Endothelial cell of hepatic sinusoid (primary cell): ENCODE data around the gene PSD4.

Source experiments
- in situ Hi-C: cut with HindIII; loops from 2 replicates; pipeline ENCODE4 v1.10.0; 2017; ENCODE audit warnings: low sequenced_read_pairs

The PSD4 gene

DNA sequence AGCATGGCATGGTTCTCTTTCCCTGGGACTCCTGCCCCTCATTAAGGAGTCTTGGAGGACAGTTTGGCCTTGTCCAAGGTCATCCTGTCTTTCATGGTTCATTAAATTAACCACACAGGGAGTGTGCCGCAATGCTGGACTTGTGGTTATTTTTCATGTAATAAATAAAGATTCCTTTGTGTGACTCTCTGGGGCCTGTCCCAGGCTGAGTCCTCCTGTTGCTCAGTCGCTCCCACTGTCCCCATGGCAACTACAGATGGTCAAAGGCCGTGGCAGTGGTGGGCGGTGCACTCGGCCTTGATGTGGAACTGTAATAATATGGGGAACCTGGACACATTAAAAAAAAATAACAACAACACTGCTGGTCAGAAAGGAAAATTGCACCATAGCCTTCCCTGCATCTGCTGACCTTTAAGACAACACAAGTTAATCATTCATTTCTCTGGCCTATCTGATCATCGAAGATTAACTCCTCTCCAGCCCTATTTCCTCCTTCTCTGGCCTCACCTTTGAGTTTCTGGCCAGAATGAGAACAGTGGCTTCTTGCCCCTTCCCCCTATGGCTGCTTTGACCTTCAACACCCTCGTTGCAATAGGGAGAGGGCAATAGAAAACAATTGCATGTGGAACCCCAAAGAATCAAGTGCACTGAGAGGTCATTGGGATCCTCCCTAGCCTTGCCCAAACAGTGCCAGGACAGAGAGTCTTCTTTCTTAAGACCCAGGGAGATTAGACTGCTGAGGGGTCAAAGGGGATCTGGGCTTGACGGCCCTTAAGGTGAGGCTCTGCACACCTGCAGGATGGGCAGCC lies 44.7 kb downstream of the PSD4 start:
- in situ Hi-C loops = loop anchor here (5.0 kb wide), 1 partner anchor 81 kb away; no protein-coding TSS in a partner anchor

DNA sequence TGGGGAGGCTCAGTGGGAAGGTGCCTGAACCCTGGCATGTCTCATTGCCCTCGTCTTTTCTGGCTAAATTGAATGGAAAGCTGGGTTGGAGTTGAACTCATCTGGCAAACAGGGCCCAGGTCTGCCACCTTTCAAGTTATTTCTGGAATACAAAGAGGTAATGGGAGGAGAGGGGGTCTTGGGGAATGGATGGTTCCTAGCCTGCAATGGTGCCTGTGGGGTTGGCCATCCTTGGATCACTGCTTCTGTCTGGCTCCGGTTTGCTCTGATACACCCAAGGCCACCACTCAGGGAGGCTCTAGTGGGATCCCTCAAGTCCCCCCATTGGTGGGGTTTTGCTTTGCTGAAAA lies 45.3 kb downstream of the PSD4 start:
- in situ Hi-C loops = loop anchor here (5.0 kb wide), 1 partner anchor 82 kb away; no protein-coding TSS in a partner anchor

DNA sequence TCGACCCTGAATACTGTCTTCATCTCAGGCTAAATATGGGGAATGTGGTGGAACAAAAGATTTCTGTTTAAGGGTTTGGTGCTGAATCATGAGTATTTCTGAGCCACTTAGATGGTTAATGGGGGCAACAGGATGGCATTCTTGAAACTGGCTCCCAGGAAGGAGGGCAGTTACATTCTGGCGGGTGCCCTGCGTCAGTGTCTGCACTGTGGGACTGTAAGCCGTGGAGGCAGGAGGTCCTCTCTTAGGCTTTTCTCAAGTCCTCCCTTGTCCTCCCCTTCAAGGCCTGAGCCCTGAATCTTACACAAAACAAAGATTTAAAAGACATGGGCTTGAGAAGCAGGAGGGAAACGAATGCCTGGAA lies 45.7 kb downstream of the PSD4 start:
- in situ Hi-C loops = loop anchor here (5.0 kb wide), 1 partner anchor 82 kb away; no protein-coding TSS in a partner anchor

- in situ Hi-C loops = loop anchor here (5.0 kb wide), 1 partner anchor 83 kb away; no protein-coding TSS in a partner anchor
Observed at GRCh38 chr2:113219889-113220641, 46.3 kb downstream of the PSD4 start.

- in situ Hi-C loops = no loop called here
Observed at GRCh38 chr2:113220970-113221708, 47.4 kb downstream of the PSD4 start.

GRCh38 chr2:113221846-113222245 lies 48.1 kb downstream of the PSD4 start:
- in situ Hi-C loops = no loop called here

DNA sequence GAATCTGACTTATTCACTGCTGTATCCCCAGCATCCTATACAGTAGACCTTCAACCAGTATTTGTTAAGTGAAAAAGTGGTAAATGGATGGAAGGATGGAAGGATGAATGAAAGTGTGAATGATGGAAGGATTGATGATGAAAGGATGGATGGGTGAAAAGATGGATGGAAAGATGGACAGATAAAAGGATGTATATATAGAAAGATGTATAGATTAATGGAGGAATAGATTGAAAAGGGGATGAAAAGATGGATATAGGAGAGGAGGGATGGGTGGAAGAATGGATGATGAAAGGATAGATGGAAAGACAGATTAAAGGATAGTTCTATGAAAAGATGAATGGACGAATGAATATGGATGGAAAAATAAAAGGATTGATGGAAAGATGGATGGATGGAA lies 50.0 kb downstream of the PSD4 start:
- in situ Hi-C loops = no loop called here

- in situ Hi-C loops = no loop called here
Observed at GRCh38 chr2:113224647-113225236, 51.0 kb downstream of the PSD4 start.

DNA sequence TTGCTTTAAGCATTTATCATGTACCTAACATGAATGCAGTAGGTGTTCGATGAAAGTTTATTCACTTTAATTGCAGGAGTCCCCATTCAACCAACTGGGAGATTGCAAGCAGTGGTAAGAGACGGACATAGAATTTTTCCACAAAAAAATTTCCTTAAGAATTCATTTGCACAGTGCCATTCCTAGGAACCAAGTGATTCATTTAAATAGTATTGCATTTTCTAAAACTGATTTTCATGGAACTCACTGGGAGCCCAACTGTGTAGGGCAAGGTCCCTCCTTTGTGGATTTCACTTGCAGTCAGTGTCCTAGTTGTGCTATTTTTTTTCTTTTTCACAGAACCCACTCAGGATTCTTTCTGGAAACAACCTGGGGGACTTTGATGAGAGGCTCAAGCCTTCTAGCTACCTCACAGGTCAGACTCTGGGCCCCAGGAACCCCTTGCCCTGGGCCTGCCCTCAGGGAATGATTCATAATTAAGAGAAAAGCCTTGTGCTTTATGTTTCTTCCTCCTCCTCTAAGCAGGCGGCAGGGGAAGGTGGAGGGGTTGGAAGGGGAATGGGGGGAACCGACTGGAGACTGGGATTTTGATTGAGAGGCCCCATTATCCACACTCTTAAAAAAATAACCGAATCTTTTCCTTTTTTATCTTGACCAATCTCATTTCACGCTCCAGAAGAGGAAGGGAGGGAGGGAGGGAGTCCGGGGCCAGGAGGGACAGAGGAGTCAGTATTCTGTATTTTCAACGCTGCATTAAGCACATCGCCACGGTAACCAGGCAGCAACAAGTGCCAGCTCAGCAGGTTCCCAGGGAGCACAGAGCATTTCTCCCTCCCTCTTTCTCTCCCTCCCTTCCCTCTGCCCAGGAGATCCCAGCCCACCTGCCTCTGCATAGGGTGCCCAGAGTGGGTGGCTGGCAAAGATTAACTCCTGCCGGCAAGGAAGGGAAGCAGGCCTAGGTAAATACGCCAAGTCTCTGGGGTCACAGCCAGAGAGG lies 51.8 kb downstream of the PSD4 start:
- in situ Hi-C loops = no loop called here

GRCh38 chr2:113226462-113226861 lies 52.7 kb downstream of the PSD4 start:
- in situ Hi-C loops = no loop called here

DNA sequence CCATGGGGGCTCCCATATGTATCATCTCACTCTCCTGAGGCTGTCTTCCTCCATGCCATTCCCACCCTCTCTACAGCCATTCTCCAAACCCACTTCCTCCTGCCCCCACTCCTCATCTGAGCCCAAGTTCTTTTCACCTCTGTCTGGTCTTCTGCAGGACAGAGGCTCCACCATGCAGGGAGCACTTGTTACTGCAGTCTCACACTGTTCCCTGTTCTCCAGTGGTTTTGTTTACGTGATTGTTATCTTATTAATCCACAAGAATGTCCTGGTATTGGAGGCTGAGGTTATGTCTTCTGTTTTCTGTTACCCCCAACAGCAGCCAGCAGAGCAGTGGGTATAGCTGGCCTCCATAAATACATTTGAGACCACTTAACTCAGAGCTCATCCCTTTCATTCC lies 53.5 kb downstream of the PSD4 start:
- in situ Hi-C loops = no loop called here

DNA sequence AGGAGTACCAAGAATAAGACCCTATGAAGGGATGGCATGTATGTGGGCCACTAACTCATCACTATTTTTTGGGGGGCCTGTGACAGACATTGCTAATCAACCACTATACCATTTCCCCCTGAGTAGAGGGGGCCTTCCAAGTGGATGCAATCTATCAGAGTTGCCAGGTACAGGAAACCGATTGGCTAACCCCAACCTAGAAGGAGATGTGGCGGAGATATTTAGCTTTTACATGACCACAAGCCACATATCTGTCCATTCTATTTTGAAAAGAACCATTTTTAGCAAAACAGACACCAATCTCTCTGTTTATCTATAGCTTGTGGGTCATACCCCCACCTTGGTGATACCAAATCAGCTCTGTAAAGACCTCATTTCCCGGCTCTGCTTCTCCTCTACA lies 53.9 kb downstream of the PSD4 start:
- in situ Hi-C loops = no loop called here

GRCh38 chr2:113228351-113228750 lies 54.6 kb downstream of the PSD4 start:
- in situ Hi-C loops = no loop called here

GRCh38 chr2:113228991-113229716 lies 55.4 kb downstream of the PSD4 start:
- in situ Hi-C loops = no loop called here

DNA sequence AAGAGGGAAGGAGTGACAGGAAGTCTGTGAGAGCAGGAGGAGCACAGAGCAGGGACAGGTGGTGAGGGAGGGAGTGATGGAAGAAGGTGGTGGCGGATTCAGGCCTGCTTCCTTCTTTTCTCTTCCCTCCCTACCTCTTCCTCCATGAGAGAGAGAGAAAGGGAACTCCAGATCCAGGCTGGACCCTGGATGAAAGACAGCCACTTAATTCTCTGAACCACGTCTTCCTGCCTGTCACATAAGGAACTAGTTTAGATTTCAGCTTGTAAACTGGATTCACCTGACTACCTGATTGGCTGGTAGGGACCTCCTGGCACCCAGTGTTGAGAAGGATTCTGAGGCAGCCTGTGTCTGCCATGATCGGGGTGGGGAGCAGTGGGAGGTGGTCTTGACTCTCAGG lies 56.0 kb downstream of the PSD4 start:
- in situ Hi-C loops = loop anchor here (5.0 kb wide), 1 partner anchor 72 kb away; no protein-coding TSS in a partner anchor

DNA sequence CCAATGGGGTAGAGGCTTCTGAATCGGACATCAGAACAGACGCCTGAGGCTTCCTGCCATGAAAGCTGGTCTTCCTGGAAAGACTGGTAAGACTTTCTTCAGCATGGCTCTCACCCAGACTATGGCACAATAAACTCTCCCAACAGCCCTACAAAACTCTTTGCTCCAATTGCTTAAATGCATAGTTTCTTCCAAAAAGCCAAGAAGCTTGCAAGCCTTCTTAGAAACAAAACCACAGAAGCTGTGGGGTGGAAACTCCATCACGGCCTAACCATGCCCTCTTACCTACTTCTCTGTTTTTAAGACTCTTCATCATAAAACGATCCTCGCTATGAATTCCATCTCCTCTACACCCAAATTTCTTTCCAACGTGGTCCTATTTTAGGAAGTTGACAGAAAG lies 56.8 kb downstream of the PSD4 start:
- in situ Hi-C loops = loop anchor here (5.0 kb wide), 1 partner anchor 73 kb away; no protein-coding TSS in a partner anchor

DNA sequence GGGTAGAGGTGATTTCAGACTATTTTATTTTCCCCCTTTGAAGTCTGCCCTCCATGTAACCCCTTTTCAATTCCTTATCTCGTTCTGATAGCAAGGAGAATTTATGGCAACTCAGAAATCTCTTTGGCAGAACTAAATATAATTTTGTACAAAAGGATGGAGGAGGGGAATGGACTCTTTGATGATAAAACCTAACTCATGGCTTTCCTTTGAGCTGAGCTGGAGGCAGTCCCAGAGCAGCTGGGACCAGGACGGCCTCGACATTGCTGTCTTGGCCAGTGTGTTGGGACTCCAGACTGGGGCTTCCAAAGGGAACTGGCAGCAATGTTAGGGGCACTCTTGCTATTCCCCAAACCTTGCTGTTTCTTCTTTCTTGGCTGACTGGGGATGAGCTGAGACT lies 57.3 kb downstream of the PSD4 start:
- in situ Hi-C loops = loop anchor here (5.0 kb wide), 1 partner anchor 74 kb away; no protein-coding TSS in a partner anchor

DNA sequence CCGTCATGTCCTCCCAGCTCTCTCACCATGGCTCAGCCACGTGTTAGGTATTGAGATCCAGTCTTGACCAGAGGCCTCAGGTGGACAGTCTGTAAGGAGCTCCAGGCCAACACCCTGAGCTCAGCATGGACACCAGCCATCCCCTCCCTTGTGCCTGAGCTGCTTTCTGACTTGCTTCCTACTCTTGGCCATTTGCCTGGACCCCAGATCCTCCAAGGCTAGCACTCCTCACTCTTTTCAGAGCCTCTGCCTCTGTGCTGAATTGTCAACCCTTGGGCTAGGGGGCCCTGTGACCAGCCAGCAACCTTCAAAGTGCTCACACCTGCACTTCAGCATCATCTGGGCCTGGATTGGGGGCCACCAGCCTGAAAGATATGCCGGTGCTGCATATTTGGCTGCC lies 58.4 kb downstream of the PSD4 start:
- in situ Hi-C loops = loop anchor here (5.0 kb wide), 1 partner anchor 75 kb away; no protein-coding TSS in a partner anchor

DNA sequence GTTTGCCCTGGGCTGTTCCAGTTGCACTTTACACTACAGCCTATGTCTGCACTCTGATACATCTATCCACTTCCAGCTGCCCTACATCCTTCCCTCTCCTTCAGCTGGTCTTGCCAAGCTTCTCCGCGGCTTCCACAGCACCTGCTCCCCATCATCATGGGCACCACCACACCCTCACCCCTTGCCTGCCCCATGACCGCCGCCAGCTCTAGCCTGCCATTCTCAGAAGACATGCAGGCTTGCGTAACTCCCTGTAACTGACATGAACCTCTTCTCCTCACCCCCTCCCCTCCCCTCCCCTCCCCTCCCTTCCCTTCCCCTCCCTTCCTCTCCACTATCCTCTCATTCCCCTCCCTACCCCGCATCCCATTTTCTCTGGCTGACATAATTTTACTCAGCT lies 59.0 kb downstream of the PSD4 start:
- in situ Hi-C loops = loop anchor here (5.0 kb wide), 1 partner anchor 75 kb away; no protein-coding TSS in a partner anchor
